Measurements from ENCODE around the gene IL1R1.

IL1R1 gene

GRCh38 chr2:102141970-102142828 is at the start of gene IL1R1:
IL1R1 (plus strand) TSS chr2:102142746; CDS start chr2:102157725, 14,979 bp downstream.
- Histone ChIP-seq H3K9ac (no peak within 1 kb of the TSS), H3K36me3 (no peaks in the 10 kb centered on the region)

GRCh38 chr2:102093662-102094061 is 48.9 kb upstream of the IL1R1 start:
- peaks cover 12% of the 10 kb centered on the region for H3K4me1 ChIP-seq
- no peak overlapping the region for H3K27ac ChIP-seq
- peak overlapping the region; percentile 37 for H3K4me2 ChIP-seq
- no peak for TF ChIP-seq Cebpa-rat (IDR thresholded peaks at IDR 0.05)
- no peaks in the 10 kb centered on the region for H4K20me1 ChIP-seq
- peaks cover 4% of the 10 kb centered on the region; the same call in 1 of the 2 replicates for H3K9me3 ChIP-seq
- H3K4me3 ChIP-seq: no peak overlapping the region
- H3K27me3 ChIP-seq: no peaks in the 10 kb centered on the region
- H3K36me3 ChIP-seq: no peaks in the 10 kb centered on the region
- H3K9ac ChIP-seq: no peak overlapping the region

More at GRCh38 chr2:102141970-102142828, at the start of gene IL1R1:
- no peaks in the 10 kb centered on the region for H4K20me1 ChIP-seq
- TF ChIP-seq Cebpa-rat (IDR thresholded peaks at IDR 0.05): no peak
- no peaks in the 10 kb centered on the region for H3K27me3 ChIP-seq
- H3K27ac ChIP-seq: no peak within 1 kb of the TSS
- H3K4me3 ChIP-seq: no peak within 1 kb of the TSS
- H3K4me2 ChIP-seq: no peak within 1 kb of the TSS
- H3K4me1 ChIP-seq: peaks cover 24% of the 10 kb centered on the region
- peaks cover 71% of the 10 kb centered on the region for H3K9me3 ChIP-seq

- no peaks in the 10 kb centered on the region for H3K36me3 ChIP-seq
- no peak for TF ChIP-seq Cebpa-rat (IDR thresholded peaks at IDR 0.05)
- no peak overlapping the region for H3K4me3 ChIP-seq
- no peaks in the 10 kb centered on the region for H4K20me1 ChIP-seq
- H3K4me1 ChIP-seq: peaks cover 12% of the 10 kb centered on the region
- H3K27me3 ChIP-seq: no peaks in the 10 kb centered on the region
- H3K9me3 ChIP-seq: peaks cover 4% of the 10 kb centered on the region; the same call in 1 of the 2 replicates
- no peak overlapping the region for H3K4me2 ChIP-seq
- no peak overlapping the region for H3K27ac ChIP-seq
- H3K9ac ChIP-seq: no peak overlapping the region
Observed at GRCh38 chr2:102094917-102095316, 47.6 kb upstream of the IL1R1 start.

- no peak overlapping the region for H3K9ac ChIP-seq
- H3K9me3 ChIP-seq: no peaks in the 10 kb centered on the region
- no peak for TF ChIP-seq Cebpa-rat (IDR thresholded peaks at IDR 0.05)
Observed at GRCh38 chr2:102096103-102096502, 46.4 kb upstream of the IL1R1 start.

GRCh38 chr2:102098756-102099155 is 43.8 kb upstream of the IL1R1 start:
- Histone ChIP-seq H3K36me3 (no peaks in the 10 kb centered on the region), H3K4me2 (no peak overlapping the region), H3K4me1 (peaks cover 12% of the 10 kb centered on the region), H3K27me3 (no peaks in the 10 kb centered on the region), H3K4me3 (no peak overlapping the region), H3K9me3 (peaks cover 4% of the 10 kb centered on the region; the same call in 1 of the 2 replicates), H3K9ac (no peak overlapping the region), H4K20me1 (no peaks in the 10 kb centered on the region), H3K27ac (no peak overlapping the region)
- TF ChIP-seq Cebpa-rat (IDR thresholded peaks at IDR 0.05): no peak

More at GRCh38 chr2:102096103-102096502, 46.4 kb upstream of the IL1R1 start:
- Histone ChIP-seq H3K4me3 (no peak overlapping the region), H3K36me3 (no peaks in the 10 kb centered on the region), H3K4me2 (no peak overlapping the region), H3K27ac (no peak overlapping the region), H3K27me3 (no peaks in the 10 kb centered on the region), H4K20me1 (no peaks in the 10 kb centered on the region), H3K4me1 (peaks cover 12% of the 10 kb centered on the region)

GRCh38 chr2:102099536-102100298 is 42.8 kb upstream of the IL1R1 start:
- H3K4me2 ChIP-seq: no peak overlapping the region
- peaks cover 4% of the 10 kb centered on the region; the same call in 1 of the 2 replicates for H3K9me3 ChIP-seq
- no peaks in the 10 kb centered on the region for H3K36me3 ChIP-seq
- H3K4me1 ChIP-seq: peaks cover 15% of the 10 kb centered on the region
- no peak overlapping the region for H3K4me3 ChIP-seq
- no peaks in the 10 kb centered on the region for H3K27me3 ChIP-seq
- no peaks in the 10 kb centered on the region for H4K20me1 ChIP-seq
- no peak for TF ChIP-seq Cebpa-rat (IDR thresholded peaks at IDR 0.05)
- no peak overlapping the region for H3K9ac ChIP-seq
- no peak overlapping the region for H3K27ac ChIP-seq

GRCh38 chr2:102100371-102101096 is 42.0 kb upstream of the IL1R1 start:
- no peak for TF ChIP-seq Cebpa-rat (IDR thresholded peaks at IDR 0.05)
- Histone ChIP-seq H3K36me3 (no peaks in the 10 kb centered on the region), H3K4me2 (no peak overlapping the region), H3K9me3 (peaks cover 4% of the 10 kb centered on the region; the same call in 1 of the 2 replicates), H4K20me1 (no peaks in the 10 kb centered on the region), H3K4me1 (peaks cover 23% of the 10 kb centered on the region), H3K27me3 (no peaks in the 10 kb centered on the region), H3K27ac (no peak overlapping the region), H3K9ac (no peak overlapping the region), H3K4me3 (no peak overlapping the region)

- H3K4me2 ChIP-seq: no peak overlapping the region
- H3K4me1 ChIP-seq: peaks cover 23% of the 10 kb centered on the region
- no peaks in the 10 kb centered on the region for H3K27me3 ChIP-seq
- H4K20me1 ChIP-seq: no peaks in the 10 kb centered on the region
- no peak for TF ChIP-seq Cebpa-rat (IDR thresholded peaks at IDR 0.05)
- no peaks in the 10 kb centered on the region for H3K36me3 ChIP-seq
- H3K27ac ChIP-seq: no peak overlapping the region
- H3K4me3 ChIP-seq: no peak overlapping the region
- peaks cover 4% of the 10 kb centered on the region; the same call in 1 of the 2 replicates for H3K9me3 ChIP-seq
- H3K9ac ChIP-seq: no peak overlapping the region
Observed at GRCh38 chr2:102101097-102101848, 41.3 kb upstream of the IL1R1 start.

Data from BLaER1 (cell line).